ENCODE data around the gene RAD23A. TPM values are rescaled to one million over a fixed set of nuclear protein-coding genes. Genes with fewer than 3 reads are reported as not detected.

The RAD23A gene
- total and polyA plus RNA-seq, 4 donors = 37.6 to 109 (median 93.5) TPM

GRCh38 chr19:12983091-12983490, 37.4 kb downstream of the RAD23A start:
- Histone ChIP-seq H3K4me3 (ENCODE audit: low read depth, low read length) (peak overlapping the region; percentile 29), H3K9me3 (ENCODE audit: control insufficient read depth, insufficient read depth, low read length) (no peaks in the 10 kb centered on the region), H3K4me1 (ENCODE audit: control insufficient read depth, insufficient read depth, low read length) (peaks cover 43% of the 10 kb centered on the region), H3K36me3 (ENCODE audit: control insufficient read depth, insufficient read depth, low read length) (no peaks in the 10 kb centered on the region), H3K27me3 (ENCODE audit: control insufficient read depth, insufficient read depth, low read length) (peaks cover 2% of the 10 kb centered on the region), H3K27ac (ENCODE audit: low read depth, low read length) (peak overlapping the region; percentile 64)
- 60% methylated on average over 10 of the region's 10 CpGs for WGBS (ENCODE audit: insufficient coverage)
- no peak for DNase-seq (ENCODE audit: low read depth in 4 of 6, low spot score in 6 of 6)

DNA sequence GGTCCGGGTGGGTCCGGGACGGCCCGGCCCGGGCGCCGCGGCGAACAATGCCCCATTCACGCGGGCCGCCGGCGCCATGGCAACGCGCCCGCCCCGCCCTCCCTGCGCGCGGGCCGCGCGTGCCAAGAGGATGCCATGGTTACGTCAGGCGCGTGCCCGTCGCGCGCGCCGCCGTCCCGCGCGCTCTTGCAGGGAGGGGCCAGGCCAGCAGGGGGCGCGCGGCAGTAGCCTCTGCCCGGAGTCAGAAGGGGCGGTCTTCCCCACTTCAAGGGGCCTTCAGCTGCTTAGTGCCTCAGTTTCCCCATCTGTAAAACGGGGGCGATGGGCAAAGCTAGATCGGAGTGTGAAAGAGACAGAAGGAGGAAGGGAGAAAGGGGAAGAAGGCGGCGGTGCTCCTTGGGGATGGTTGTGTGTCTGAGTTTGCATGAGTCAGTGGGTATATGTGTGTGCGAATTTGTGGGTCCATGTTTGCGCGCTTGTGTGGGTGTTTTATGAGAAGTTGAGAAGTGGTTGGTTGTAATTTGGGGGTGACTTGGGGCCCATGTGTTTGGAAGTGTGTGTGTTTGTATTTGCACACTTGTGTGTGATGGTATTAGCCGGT, 38.0 kb downstream of the RAD23A start:
- Histone ChIP-seq H3K27ac (ENCODE audit: low read depth, low read length) (peak overlapping the region; percentile 15), H3K36me3 (ENCODE audit: control insufficient read depth, insufficient read depth, low read length) (no peaks in the 10 kb centered on the region), H3K9me3 (ENCODE audit: control insufficient read depth, insufficient read depth, low read length) (no peaks in the 10 kb centered on the region), H3K27me3 (ENCODE audit: control insufficient read depth, insufficient read depth, low read length) (peaks cover 2% of the 10 kb centered on the region), H3K4me3 (ENCODE audit: low read depth, low read length) (peak overlapping the region; percentile 29), H3K4me1 (ENCODE audit: control insufficient read depth, insufficient read depth, low read length) (peaks cover 42% of the 10 kb centered on the region)
- 9% methylated on average over 51 of the region's 51 CpGs for WGBS (ENCODE audit: insufficient coverage)
- DNase-seq (ENCODE audit: low read depth in 4 of 6, low spot score in 6 of 6) = peak in 3 of 6 donors; percentile 52 to 94 (median 88)

DNA sequence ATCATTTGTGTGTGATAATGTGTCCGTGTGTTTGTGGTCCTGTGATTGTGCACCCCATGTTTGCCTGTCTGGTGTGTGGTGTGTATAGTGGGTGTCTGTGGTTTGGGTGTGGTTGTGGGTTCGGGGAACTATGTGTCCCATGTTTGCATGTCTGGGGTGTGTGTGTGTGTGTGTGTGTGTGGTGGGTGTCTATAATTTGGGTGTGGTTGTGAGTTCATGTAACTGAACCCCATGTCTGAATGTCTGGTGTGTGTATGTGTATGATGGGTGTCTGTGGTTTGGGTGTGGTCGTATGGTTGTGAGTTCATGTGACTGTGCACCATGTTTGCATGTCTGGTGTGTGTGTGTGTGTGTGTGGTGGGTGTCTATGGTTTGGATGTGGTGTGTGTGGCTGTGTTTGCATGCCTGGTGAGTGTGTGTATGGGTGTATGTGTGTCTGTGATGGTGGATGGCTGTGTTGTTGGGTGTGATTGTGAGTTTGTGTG, 38.5 kb downstream of the RAD23A start:
- Histone ChIP-seq H3K27ac (ENCODE audit: low read depth, low read length) (no peak overlapping the region), H3K36me3 (ENCODE audit: control insufficient read depth, insufficient read depth, low read length) (no peaks in the 10 kb centered on the region), H3K9me3 (ENCODE audit: control insufficient read depth, insufficient read depth, low read length) (no peaks in the 10 kb centered on the region), H3K4me3 (ENCODE audit: low read depth, low read length) (no peak overlapping the region), H3K27me3 (ENCODE audit: control insufficient read depth, insufficient read depth, low read length) (peaks cover 2% of the 10 kb centered on the region), H3K4me1 (ENCODE audit: control insufficient read depth, insufficient read depth, low read length) (peaks cover 42% of the 10 kb centered on the region)
- WGBS (ENCODE audit: insufficient coverage) = 77% methylated on average over 3 of the region's 3 CpGs
- no peak for DNase-seq (ENCODE audit: low read depth in 4 of 6, low spot score in 6 of 6)

DNA sequence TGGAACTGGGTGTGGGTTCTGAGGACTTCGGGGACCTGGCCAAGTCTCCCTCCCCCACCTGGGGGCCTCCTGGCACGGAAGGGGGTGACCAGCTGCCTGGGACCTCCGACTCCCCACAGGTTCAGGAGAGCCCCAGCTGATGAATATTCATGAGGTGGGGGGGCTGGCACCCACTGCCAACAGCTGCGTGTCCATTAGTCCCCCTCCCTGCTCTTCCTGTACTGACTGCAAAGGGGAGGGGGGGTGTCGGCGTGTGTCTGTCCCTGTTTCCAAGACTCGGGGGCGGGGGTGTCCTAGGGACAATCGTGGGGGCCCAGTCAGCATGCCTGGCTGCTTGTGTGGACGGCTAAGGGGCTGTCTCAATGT, 39.0 kb downstream of the RAD23A start:
- Histone ChIP-seq H3K4me1 (ENCODE audit: control insufficient read depth, insufficient read depth, low read length) (peaks cover 42% of the 10 kb centered on the region), H3K36me3 (ENCODE audit: control insufficient read depth, insufficient read depth, low read length) (no peaks in the 10 kb centered on the region), H3K4me3 (ENCODE audit: low read depth, low read length) (no peak overlapping the region), H3K27ac (ENCODE audit: low read depth, low read length) (peak overlapping the region; percentile 85), H3K27me3 (ENCODE audit: control insufficient read depth, insufficient read depth, low read length) (peaks cover 2% of the 10 kb centered on the region), H3K9me3 (ENCODE audit: control insufficient read depth, insufficient read depth, low read length) (no peaks in the 10 kb centered on the region)
- 9% methylated on average over 6 of the region's 10 CpGs for WGBS (ENCODE audit: insufficient coverage)
- DNase-seq (ENCODE audit: low read depth in 4 of 6, low spot score in 6 of 6) = peak in 2 of 6 donors; percentile 79 to 86

DNA sequence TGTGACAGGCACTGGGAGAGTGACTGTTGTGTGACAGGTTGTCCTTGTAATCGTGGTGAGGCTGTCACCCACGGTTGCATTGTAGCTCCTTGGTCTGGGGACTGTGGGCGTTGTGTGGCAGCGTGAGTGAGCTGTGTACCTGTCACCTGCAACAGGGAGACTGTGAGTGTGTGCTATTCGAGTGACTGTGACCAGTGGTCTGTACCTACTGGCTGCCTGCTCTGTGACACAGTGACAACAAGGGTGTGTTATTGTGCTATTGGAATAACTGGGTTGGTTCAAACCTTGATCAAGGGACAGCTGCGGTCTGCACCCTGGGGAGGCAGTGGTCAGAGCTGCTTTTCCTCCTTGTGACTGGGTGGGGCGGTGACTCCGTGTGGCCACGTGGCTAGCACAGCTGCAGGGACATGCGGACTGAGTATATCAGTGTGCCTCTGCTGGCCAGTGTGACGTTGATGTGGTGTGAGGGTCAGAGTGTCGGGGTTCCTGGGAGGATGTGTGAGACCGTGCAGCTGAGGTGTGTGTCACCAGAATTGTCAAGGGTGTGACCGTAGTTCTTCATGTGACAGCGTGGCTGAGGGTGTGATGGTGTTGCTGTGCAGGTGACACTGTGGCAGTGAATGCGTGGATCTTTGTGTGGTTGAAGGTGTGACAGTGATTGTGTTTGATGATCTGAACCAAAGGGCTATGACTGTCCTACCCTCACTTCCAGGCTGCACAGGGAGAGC, 39.6 kb downstream of the RAD23A start:
- peak overlapping the region; percentile 85 for H3K27ac ChIP-seq (ENCODE audit: low read depth, low read length)
- peaks cover 42% of the 10 kb centered on the region for H3K4me1 ChIP-seq (ENCODE audit: control insufficient read depth, insufficient read depth, low read length)
- H3K27me3 ChIP-seq (ENCODE audit: control insufficient read depth, insufficient read depth, low read length) = peaks cover 2% of the 10 kb centered on the region
- no peaks in the 10 kb centered on the region for H3K36me3 ChIP-seq (ENCODE audit: control insufficient read depth, insufficient read depth, low read length)
- WGBS (ENCODE audit: insufficient coverage) = 37% methylated on average over 16 of the region's 16 CpGs
- H3K4me3 ChIP-seq (ENCODE audit: low read depth, low read length) = no peak overlapping the region
- peak in 2 of 6 donors; percentile 59 to 61 for DNase-seq (ENCODE audit: low read depth in 4 of 6, low spot score in 6 of 6)
- H3K9me3 ChIP-seq (ENCODE audit: control insufficient read depth, insufficient read depth, low read length) = no peaks in the 10 kb centered on the region

- WGBS (ENCODE audit: insufficient coverage) = 93% methylated on average over 12 of the region's 12 CpGs
- Histone ChIP-seq H3K27ac (ENCODE audit: low read depth, low read length) (no peak overlapping the region), H3K27me3 (ENCODE audit: control insufficient read depth, insufficient read depth, low read length) (peaks cover 2% of the 10 kb centered on the region), H3K4me3 (ENCODE audit: low read depth, low read length) (no peak overlapping the region), H3K36me3 (ENCODE audit: control insufficient read depth, insufficient read depth, low read length) (no peaks in the 10 kb centered on the region), H3K4me1 (ENCODE audit: control insufficient read depth, insufficient read depth, low read length) (peaks cover 42% of the 10 kb centered on the region), H3K9me3 (ENCODE audit: control insufficient read depth, insufficient read depth, low read length) (no peaks in the 10 kb centered on the region)
- DNase-seq (ENCODE audit: low read depth in 4 of 6, low spot score in 6 of 6) = no peak
These were observed 41.1 kb downstream of the RAD23A start for GRCh38 chr19:12986726-12987125.

GRCh38 chr19:12987190-12987589, 41.5 kb downstream of the RAD23A start:
- no peaks in the 10 kb centered on the region for H3K9me3 ChIP-seq (ENCODE audit: control insufficient read depth, insufficient read depth, low read length)
- DNase-seq (ENCODE audit: low read depth in 4 of 6, low spot score in 6 of 6) = no peak
- H3K27me3 ChIP-seq (ENCODE audit: control insufficient read depth, insufficient read depth, low read length) = peaks cover 2% of the 10 kb centered on the region
- no peaks in the 10 kb centered on the region for H3K36me3 ChIP-seq (ENCODE audit: control insufficient read depth, insufficient read depth, low read length)
- 53% methylated on average over 1 of the region's 3 CpGs for WGBS (ENCODE audit: insufficient coverage)
- no peak overlapping the region for H3K4me3 ChIP-seq (ENCODE audit: low read depth, low read length)
- H3K4me1 ChIP-seq (ENCODE audit: control insufficient read depth, insufficient read depth, low read length) = peaks cover 42% of the 10 kb centered on the region
- H3K27ac ChIP-seq (ENCODE audit: low read depth, low read length) = no peak overlapping the region

- WGBS (ENCODE audit: insufficient coverage) = 55% methylated on average over 6 of the region's 10 CpGs
- no peaks in the 10 kb centered on the region for H3K36me3 ChIP-seq (ENCODE audit: control insufficient read depth, insufficient read depth, low read length)
- H3K9me3 ChIP-seq (ENCODE audit: control insufficient read depth, insufficient read depth, low read length) = no peaks in the 10 kb centered on the region
- H3K27me3 ChIP-seq (ENCODE audit: control insufficient read depth, insufficient read depth, low read length) = no peaks in the 10 kb centered on the region
- H3K4me1 ChIP-seq (ENCODE audit: control insufficient read depth, insufficient read depth, low read length) = peaks cover 41% of the 10 kb centered on the region
- no peak overlapping the region for H3K4me3 ChIP-seq (ENCODE audit: low read depth, low read length)
- no peak for DNase-seq (ENCODE audit: low read depth in 4 of 6, low spot score in 6 of 6)
- H3K27ac ChIP-seq (ENCODE audit: low read depth, low read length) = no peak overlapping the region
These were observed 42.1 kb downstream of the RAD23A start for GRCh38 chr19:12987781-12988180.

GRCh38 chr19:12990431-12990830, 44.8 kb downstream of the RAD23A start:
- Histone ChIP-seq H3K9me3 (ENCODE audit: control insufficient read depth, insufficient read depth, low read length) (no peaks in the 10 kb centered on the region), H3K27me3 (ENCODE audit: control insufficient read depth, insufficient read depth, low read length) (no peaks in the 10 kb centered on the region), H3K4me1 (ENCODE audit: control insufficient read depth, insufficient read depth, low read length) (peaks cover 24% of the 10 kb centered on the region), H3K27ac (ENCODE audit: low read depth, low read length) (no peak overlapping the region), H3K36me3 (ENCODE audit: control insufficient read depth, insufficient read depth, low read length) (no peaks in the 10 kb centered on the region), H3K4me3 (ENCODE audit: low read depth, low read length) (no peak overlapping the region)
- no peak for DNase-seq (ENCODE audit: low read depth in 4 of 6, low spot score in 6 of 6)
- 29% methylated on average over 10 of the region's 22 CpGs for WGBS (ENCODE audit: insufficient coverage)

- peaks cover 19% of the 10 kb centered on the region for H3K4me1 ChIP-seq (ENCODE audit: control insufficient read depth, insufficient read depth, low read length)
- H3K27me3 ChIP-seq (ENCODE audit: control insufficient read depth, insufficient read depth, low read length) = no peaks in the 10 kb centered on the region
- no peak for DNase-seq (ENCODE audit: low read depth in 4 of 6, low spot score in 6 of 6)
- H3K36me3 ChIP-seq (ENCODE audit: control insufficient read depth, insufficient read depth, low read length) = no peaks in the 10 kb centered on the region
- H3K27ac ChIP-seq (ENCODE audit: low read depth, low read length) = no peak overlapping the region
- no peaks in the 10 kb centered on the region for H3K9me3 ChIP-seq (ENCODE audit: control insufficient read depth, insufficient read depth, low read length)
- H3K4me3 ChIP-seq (ENCODE audit: low read depth, low read length) = no peak overlapping the region
- 77% methylated on average over 3 of the region's 3 CpGs for WGBS (ENCODE audit: insufficient coverage)
These were observed 45.2 kb downstream of the RAD23A start for GRCh38 chr19:12990853-12991252.
